Liver (tissue), 9 donors: ENCODE results near the gene EDIL3. TPM values are rescaled to one million over a fixed set of nuclear protein-coding genes. Genes with fewer than 3 reads are reported as not detected.

Source experiments
- DNase-seq: peaks from one replicate; pipeline ENCODE4 v3.0.0-alpha.2; 2017; ENCODE audit warnings: low spot score
- H3K27ac ChIP-seq, 2 donors: one replicate each; pipeline ENCODE4 v1.7.0; 2013; ENCODE audit warnings: inconsistent platforms in 2 of 2, low read length in 2 of 2, control low read depth in 1 of 2, low read depth in 1 of 2, mild to moderate bottlenecking in 1 of 2
- H3K27me3 ChIP-seq, 4 donors: one replicate each; pipeline versions ENCODE4 v1.6.1 to v1.7.0; 2013; ENCODE audit warnings: low read length in 3 of 4, inconsistent platforms in 1 of 4, mild to moderate bottlenecking in 1 of 4, moderate library complexity in 1 of 4; ENCODE audit not compliant: control insufficient read depth in 4 of 4, insufficient read depth in 4 of 4
- H3K36me3 ChIP-seq, 4 donors: one replicate each; pipeline versions ENCODE4 v1.6.1 to v1.7.0; 2013; ENCODE audit warnings: low read length in 3 of 4, mild to moderate bottlenecking in 3 of 4, low read depth in 1 of 4, moderate library complexity in 1 of 4; ENCODE audit not compliant: control insufficient read depth in 4 of 4, insufficient read depth in 3 of 4
- H3K4me1 ChIP-seq, 4 donors: one replicate each; pipeline versions ENCODE4 v1.6.1 to v1.7.0; 2013; ENCODE audit warnings: low read length in 3 of 4, mild to moderate bottlenecking in 3 of 4, moderate library complexity in 1 of 4; ENCODE audit not compliant: control insufficient read depth in 4 of 4, insufficient read depth in 4 of 4
- H3K4me3 ChIP-seq, 3 donors: one replicate each; pipeline versions ENCODE4 v1.6.1 to v1.7.0; 2013; ENCODE audit warnings: low read length in 3 of 3, control low read depth in 1 of 3, low read depth in 1 of 3, mild to moderate bottlenecking in 1 of 3
- H3K9ac ChIP-seq, 2 donors: one replicate each; pipeline ENCODE4 v1.7.0; 2013; ENCODE audit warnings: low read length in 2 of 2, mild to moderate bottlenecking in 2 of 2, moderate library complexity in 2 of 2, control low read depth in 1 of 2, low read depth in 1 of 2
- H3K9me3 ChIP-seq, 4 donors: one replicate each; pipeline versions ENCODE4 v1.6.1 to v1.7.0; 2013; ENCODE audit warnings: low read length in 3 of 4; ENCODE audit not compliant: control insufficient read depth in 4 of 4
- EGR1 ChIP-seq, 2 donors: IDR thresholded peaks; 2 replicates each; pipeline ENCODE4 v1.6.1; 2016 to 2018; ENCODE audit warnings: antibody characterized with exemption in 2 of 2, low read depth in 2 of 2
- FOXA1 ChIP-seq: IDR thresholded peaks from 2 replicates; pipeline ENCODE4 v1.6.1; 2016; ENCODE audit warnings: antibody characterized with exemption
- FOXA2 ChIP-seq: IDR thresholded peaks from 2 replicates; pipeline ENCODE4 v1.6.1; 2016; ENCODE audit warnings: antibody characterized with exemption
- HNF4A ChIP-seq, 2 donors: conservative IDR thresholded peaks; 2 replicates each; pipeline ENCODE4 v1.6.1; 2016; ENCODE audit warnings: antibody characterized with exemption in 2 of 2, mild to moderate bottlenecking in 2 of 2
- HNF4G ChIP-seq: IDR thresholded peaks from 2 replicates; pipeline ENCODE4 v1.6.1; 2016; ENCODE audit warnings: antibody characterized with exemption
- JUND ChIP-seq, 2 donors: IDR thresholded peaks; 2 replicates each; pipeline ENCODE4 v1.6.1; 2016; ENCODE audit warnings: antibody characterized with exemption in 2 of 2
- MAX ChIP-seq: IDR thresholded peaks from 2 replicates; pipeline ENCODE4 v1.6.1; 2016; ENCODE audit warnings: antibody characterized with exemption
- NR2F2 ChIP-seq: IDR thresholded peaks from 2 replicates; pipeline ENCODE4 v1.6.1; 2016; ENCODE audit warnings: antibody characterized with exemption
- RAD21 ChIP-seq, 2 donors: IDR thresholded peaks; 2 replicates each; pipeline ENCODE4 v1.6.1; 2016; ENCODE audit warnings: antibody characterized with exemption in 2 of 2, mild to moderate bottlenecking in 2 of 2
- REST ChIP-seq: IDR thresholded peaks from 2 replicates; pipeline ENCODE4 v1.6.1; 2016; ENCODE audit warnings: antibody characterized with exemption, mild to moderate bottlenecking
- RXRA ChIP-seq, 2 donors: IDR thresholded peaks; 2 replicates each; pipeline ENCODE4 v1.6.1; 2017 to 2018; ENCODE audit warnings: antibody characterized with exemption in 2 of 2, mild to moderate bottlenecking in 1 of 2
- SP1 ChIP-seq: IDR thresholded peaks from 2 replicates; pipeline ENCODE4 v1.6.1; 2018; ENCODE audit warnings: antibody characterized with exemption, mild to moderate bottlenecking
- TAF1 ChIP-seq: conservative IDR thresholded peaks from 2 replicates; pipeline ENCODE4 v1.6.1; 2016; ENCODE audit warnings: antibody characterized with exemption, mild to moderate bottlenecking
- YY1 ChIP-seq: IDR thresholded peaks from 2 replicates; pipeline ENCODE4 v1.6.1; 2016; ENCODE audit warnings: antibody characterized with exemption, mild to moderate bottlenecking
- ZBTB33 ChIP-seq: IDR thresholded peaks from 2 replicates; pipeline ENCODE4 v1.6.1; 2016; ENCODE audit warnings: antibody characterized with exemption
- WGBS: extraction: QIAGEN DNeasy Blood & Tissue Kit; methylation state at CpG from one replicate; pipeline ENCODE4 v1.1.7; 2013; 5-methylcytosine and 5-hydroxymethylcytosine counted together
- polyA plus RNA-seq, 2 donors: library from polyadenylated mRNA; stranded (reverse) in 1 of 2; unstranded in 1 of 2; fragments of 200-250 nt in 1 of 2; fragments of >200 nt in 1 of 2; fragmentation: Nextera tagmentation in 1 of 2; extraction: Ambion mirVana in 1 of 2; gene quantifications; one replicate each; pipeline versions ENCODE4 v1.2.1 to v1.2.3, GENCODE V29; 2013 to 2015
- total RNA-seq, 2 donors: library from RNA; depleted of rRNA; stranded (reverse); fragments of >200 nt; gene quantifications; one replicate each; pipeline ENCODE4 v1.2.3, GENCODE V29; 2014
- TF ChIP-seq, protein P1 (sequence below): fragments of 150-350 bp; IDR thresholded peaks from 2 replicates; pipeline ENCODE4 v1.5.1; 2017; ENCODE audit warnings: improper control_type of control experiment, low read depth, low read length; ENCODE audit not compliant: missing input control
- donor health status: healthy.
- donor health status: healthy.
- donor health status: healthy.
- donor health status: healthy.
- donor health status: healthy.

The EDIL3 gene
- total and polyA plus RNA-seq, 4 donors: 0.33 to 12.0 (median 0.76) TPM

DNA sequence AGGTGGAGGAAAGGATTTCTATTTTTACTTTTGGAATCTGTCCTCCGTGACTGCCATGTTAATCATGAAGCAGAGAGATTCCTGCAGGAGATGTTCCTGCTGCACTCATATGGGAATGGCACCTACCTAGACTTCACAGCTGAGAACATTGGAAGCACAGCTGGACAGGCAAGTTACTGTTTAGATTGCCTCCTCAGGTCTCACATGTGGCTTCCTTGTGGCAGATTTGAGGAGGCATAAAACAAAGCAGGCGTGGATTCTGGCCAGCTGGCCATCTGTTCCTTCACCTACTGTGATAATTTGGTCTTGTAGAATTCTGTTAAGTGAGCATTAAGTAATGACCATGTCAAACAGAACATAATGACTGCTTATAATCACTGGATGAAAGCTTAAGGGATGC lies 193.4 kb downstream of the EDIL3 start:
- Histone ChIP-seq H3K4me3 (no peak overlapping the region), H3K9me3 (no peaks in the 10 kb centered on the region), H3K4me1 (no peaks in the 10 kb centered on the region), H3K36me3 (no peaks in the 10 kb centered on the region), H3K27me3 (peaks cover 0 to 6% (median 0%) of the 10 kb centered on the region in 4 donors), H3K9ac (no peak overlapping the region), H3K27ac (no peak overlapping the region)
- no peak for DNase-seq
- no peak for TF ChIP-seq SP1
- TF ChIP-seq, protein P1, sequence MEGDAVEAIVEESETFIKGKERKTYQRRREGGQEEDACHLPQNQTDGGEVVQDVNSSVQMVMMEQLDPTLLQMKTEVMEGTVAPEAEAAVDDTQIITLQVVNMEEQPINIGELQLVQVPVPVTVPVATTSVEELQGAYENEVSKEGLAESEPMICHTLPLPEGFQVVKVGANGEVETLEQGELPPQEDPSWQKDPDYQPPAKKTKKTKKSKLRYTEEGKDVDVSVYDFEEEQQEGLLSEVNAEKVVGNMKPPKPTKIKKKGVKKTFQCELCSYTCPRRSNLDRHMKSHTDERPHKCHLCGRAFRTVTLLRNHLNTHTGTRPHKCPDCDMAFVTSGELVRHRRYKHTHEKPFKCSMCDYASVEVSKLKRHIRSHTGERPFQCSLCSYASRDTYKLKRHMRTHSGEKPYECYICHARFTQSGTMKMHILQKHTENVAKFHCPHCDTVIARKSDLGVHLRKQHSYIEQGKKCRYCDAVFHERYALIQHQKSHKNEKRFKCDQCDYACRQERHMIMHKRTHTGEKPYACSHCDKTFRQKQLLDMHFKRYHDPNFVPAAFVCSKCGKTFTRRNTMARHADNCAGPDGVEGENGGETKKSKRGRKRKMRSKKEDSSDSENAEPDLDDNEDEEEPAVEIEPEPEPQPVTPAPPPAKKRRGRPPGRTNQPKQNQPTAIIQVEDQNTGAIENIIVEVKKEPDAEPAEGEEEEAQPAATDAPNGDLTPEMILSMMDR: no peak
- no peak for TF ChIP-seq MAX
- no peak for TF ChIP-seq EGR1 (IDR thresholded peaks at IDR 0.05; ENCODE audit: low read depth in 2 of 2)
- no peak for TF ChIP-seq FOXA2
- TF ChIP-seq RXRA (IDR thresholded peaks at IDR 0.05): no peak
- no peak for TF ChIP-seq JUND (IDR thresholded peaks at IDR 0.05)
- no peak for TF ChIP-seq NR2F2
- no peak for TF ChIP-seq FOXA1
- no peak for TF ChIP-seq REST
- 63% methylated on average over 2 of the region's 2 CpGs for WGBS

DNA sequence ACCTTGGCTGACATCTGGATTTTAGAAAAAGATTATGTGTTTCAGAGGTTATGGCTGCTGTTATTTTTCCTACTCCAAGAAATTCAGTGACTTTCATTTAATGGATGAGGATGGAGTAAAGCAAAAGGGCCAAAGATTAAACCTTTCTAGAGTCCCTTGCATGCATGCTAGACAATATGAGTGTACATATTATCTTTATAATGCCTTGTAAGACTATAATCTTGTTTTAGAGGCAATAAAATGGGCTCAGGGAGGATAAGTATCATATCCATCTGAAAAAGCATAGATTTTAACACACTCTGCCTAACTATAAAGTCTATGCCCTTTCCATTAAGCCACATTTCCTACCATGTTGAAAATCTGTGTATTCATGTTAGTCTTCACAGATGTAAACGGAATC lies 199.8 kb downstream of the EDIL3 start:
- H3K36me3 ChIP-seq: no peaks in the 10 kb centered on the region
- H3K4me1 ChIP-seq: no peaks in the 10 kb centered on the region
- WGBS: 91% methylated on average over 1 of the region's 1 CpG
- no peak overlapping the region for H3K4me3 ChIP-seq
- TF ChIP-seq ZBTB33 (no peak), YY1 (no peak), HNF4A (conservative IDR thresholded peaks at IDR 0.05) (no peak), NR2F2 (no peak), JUND (IDR thresholded peaks at IDR 0.05) (no peak), SP1 (no peak), RAD21 (IDR thresholded peaks at IDR 0.05) (no peak), TAF1 (no peak), MAX (no peak), FOXA2 (no peak), EGR1 (IDR thresholded peaks at IDR 0.05; ENCODE audit: low read depth in 2 of 2) (no peak), FOXA1 (no peak), REST (no peak), HNF4G (no peak), RXRA (IDR thresholded peaks at IDR 0.05) (no peak)
- TF ChIP-seq, protein P1: no peak
- no peak overlapping the region for H3K27ac ChIP-seq
- no peak for DNase-seq
- no peak overlapping the region for H3K9ac ChIP-seq
- no peaks in the 10 kb centered on the region for H3K9me3 ChIP-seq
- peaks cover 0 to 3% (median 0%) of the 10 kb centered on the region in 4 donors for H3K27me3 ChIP-seq
